Effector CD4-positive, alpha-beta T cell (primary cell): Measurements from ENCODE around the gene PRKCA.

Source experiments
- DNase-seq: peaks from one replicate; pipeline ENCODE4 v3.0.0-alpha.2; 2020

Gene PRKCA

GRCh38 chr17:66549311-66549704 is 246.9 kb downstream of the PRKCA start:
- DNase-seq = no peak

DNA sequence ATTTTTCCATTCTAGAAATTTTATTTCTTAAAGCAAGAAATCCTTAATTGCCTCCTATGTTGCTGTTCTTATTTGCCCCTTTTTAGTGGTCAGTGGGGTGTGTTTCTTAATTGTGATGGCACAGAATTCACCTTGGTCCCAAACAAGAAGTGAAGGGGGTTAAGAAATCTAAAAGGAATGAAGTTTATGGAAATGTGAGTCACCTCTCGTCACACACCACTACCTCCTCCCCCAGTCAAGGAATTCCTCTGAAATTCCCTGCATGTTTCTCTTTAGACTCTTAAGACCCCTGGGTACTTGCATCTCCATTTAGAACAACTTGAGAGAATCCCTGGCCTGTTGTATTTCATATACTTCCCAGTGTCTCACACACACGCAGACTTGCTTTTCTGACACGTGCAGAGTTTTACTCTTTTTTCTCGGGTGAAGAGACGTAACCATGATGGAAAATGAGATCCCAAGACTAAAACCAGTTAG is 247.4 kb downstream of the PRKCA start:
- DNase-seq = no peak

GRCh38 chr17:66551839-66552238 is 249.4 kb downstream of the PRKCA start:
- no peak for DNase-seq

- DNase-seq = no peak
These were observed 250.0 kb downstream of the PRKCA start for GRCh38 chr17:66552371-66552770.

GRCh38 chr17:66555605-66556004 is 253.2 kb downstream of the PRKCA start:
- no peak for DNase-seq

DNA sequence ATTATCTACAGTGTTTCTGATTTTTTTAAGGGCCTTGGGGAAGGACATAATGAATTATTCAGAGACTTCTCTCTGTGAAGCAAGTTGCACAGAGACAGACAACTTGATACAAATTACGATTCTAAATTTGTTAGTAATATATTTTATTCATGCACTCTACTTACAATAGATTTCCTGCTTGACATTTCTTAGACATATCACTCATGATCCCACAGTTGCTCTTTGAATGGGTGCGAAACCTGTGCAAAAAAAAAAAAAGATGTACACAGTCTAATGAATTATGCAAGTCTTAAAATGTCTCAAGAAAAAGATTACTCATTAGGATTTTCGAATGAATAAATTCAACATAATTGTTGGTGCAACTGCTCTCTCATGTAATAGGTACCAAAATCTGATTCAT is 254.8 kb downstream of the PRKCA start:
- DNase-seq = no peak

DNA sequence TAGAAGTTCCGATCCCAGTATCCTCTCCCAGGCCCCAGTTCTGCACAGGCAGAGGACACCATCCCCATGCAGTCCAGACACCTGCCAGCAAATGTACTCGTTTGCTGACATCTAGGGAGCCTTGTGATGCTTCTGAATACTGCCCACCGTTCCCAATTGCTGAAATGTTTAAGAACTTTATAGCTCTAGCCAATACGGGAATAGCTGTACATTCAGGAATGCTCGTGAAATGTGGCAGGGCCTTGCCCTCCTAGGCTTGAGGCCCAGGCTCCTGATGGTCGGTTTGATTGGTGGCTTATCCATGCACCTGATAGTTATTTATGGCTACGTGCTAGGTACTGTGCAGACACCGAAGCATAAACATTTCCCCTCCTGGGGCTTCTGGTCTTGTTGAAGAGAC is 255.5 kb downstream of the PRKCA start:
- DNase-seq = no peak

- no peak for DNase-seq
These were observed 258.3 kb downstream of the PRKCA start for GRCh38 chr17:66560691-66561090.

DNA sequence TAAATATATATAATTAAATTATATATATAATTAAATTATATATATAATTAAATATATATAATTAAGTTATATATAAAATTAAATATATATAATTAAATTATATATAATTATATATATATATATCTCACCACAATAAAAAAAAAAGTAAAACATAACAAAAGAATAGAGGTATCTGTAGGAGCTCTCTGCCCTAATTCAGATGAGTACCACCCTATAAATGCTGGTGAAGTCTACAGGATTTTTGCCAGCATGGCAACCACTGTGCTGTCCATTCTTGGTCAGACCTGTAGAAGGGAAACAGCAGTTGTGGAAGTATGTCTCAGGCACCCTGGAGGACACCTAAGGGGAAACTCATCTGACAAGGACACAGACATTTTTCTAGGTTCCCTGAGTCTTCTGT is 259.7 kb downstream of the PRKCA start:
- no peak for DNase-seq

- no peak for DNase-seq
These were observed 262.6 kb downstream of the PRKCA start for GRCh38 chr17:66564992-66565465.

GRCh38 chr17:66567234-66568170 is 265.1 kb downstream of the PRKCA start:
- peak; percentile 64 for DNase-seq

GRCh38 chr17:66569572-66569971 is 267.2 kb downstream of the PRKCA start:
- no peak for DNase-seq

- DNase-seq = no peak
These were observed 268.2 kb downstream of the PRKCA start for GRCh38 chr17:66570447-66571195.

GRCh38 chr17:66571745-66572144 is 269.3 kb downstream of the PRKCA start:
- no peak for DNase-seq

GRCh38 chr17:66573078-66573477 is 270.7 kb downstream of the PRKCA start:
- DNase-seq = no peak

GRCh38 chr17:66574123-66574522 is 271.7 kb downstream of the PRKCA start:
- no peak for DNase-seq

GRCh38 chr17:66576473-66576872 is 274.1 kb downstream of the PRKCA start:
- no peak for DNase-seq

- DNase-seq = no peak
These were observed 274.6 kb downstream of the PRKCA start for GRCh38 chr17:66577041-66577440.

GRCh38 chr17:66578781-66579489 is 276.5 kb downstream of the PRKCA start:
- no peak for DNase-seq

DNA sequence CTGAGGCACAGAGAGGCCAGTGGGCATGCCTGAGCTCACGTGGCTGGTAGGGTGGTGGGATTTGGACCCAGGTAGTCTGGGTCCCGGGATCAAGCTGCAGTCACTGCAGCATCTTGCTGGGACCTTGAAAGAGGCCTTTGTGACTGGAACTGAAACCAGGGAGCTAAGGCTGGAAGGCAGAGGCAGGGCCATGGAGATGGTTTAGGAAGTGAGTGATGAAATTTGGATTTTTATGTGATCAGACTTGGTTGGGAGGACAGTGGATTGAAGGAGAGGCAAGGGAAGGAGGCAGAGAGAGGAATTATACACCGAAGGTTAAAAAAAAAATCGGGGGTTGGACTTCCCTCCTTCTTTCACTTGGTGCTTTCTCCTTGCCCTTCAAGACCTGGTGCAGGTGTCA is 277.1 kb downstream of the PRKCA start:
- DNase-seq = no peak

GRCh38 chr17:66580184-66580955 is 278.0 kb downstream of the PRKCA start:
- no peak for DNase-seq

DNA sequence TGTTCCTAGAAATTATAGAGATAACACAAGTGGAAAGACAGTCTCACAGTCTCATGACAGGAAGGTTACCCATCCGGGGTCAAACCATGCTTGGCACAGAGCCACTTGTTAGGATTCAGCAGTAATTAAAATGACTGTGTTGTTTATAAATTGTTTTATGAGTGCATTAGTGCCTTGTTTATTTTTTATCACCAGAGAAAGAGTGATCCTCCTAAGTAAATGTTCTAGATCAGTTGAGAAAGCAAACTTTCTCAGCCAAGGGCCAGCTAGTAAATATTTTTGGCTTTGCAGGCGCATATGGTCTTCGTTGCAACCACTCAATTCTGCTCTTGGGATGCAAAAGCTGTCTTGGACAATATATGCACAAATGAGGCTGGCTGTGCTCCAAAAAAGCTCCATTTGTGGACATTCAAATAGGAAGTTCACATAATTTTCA is 278.6 kb downstream of the PRKCA start:
- no peak for DNase-seq
